NOMO-1 (cell line): ENCODE results near the gene LOXL1.

ENCODE experiments used
- DNase-seq, 2 experiments: peaks; one replicate each; lab custom pipeline; 2025; ENCODE audit not compliant: unreplicated experiment in 2 of 2; lab: John Stamatoyannopoulos, UW

Gene LOXL1

GRCh38 chr15:73921254-73921925 lies 4.9 kb upstream of the LOXL1 start:
- no peak for DNase-seq

DNA sequence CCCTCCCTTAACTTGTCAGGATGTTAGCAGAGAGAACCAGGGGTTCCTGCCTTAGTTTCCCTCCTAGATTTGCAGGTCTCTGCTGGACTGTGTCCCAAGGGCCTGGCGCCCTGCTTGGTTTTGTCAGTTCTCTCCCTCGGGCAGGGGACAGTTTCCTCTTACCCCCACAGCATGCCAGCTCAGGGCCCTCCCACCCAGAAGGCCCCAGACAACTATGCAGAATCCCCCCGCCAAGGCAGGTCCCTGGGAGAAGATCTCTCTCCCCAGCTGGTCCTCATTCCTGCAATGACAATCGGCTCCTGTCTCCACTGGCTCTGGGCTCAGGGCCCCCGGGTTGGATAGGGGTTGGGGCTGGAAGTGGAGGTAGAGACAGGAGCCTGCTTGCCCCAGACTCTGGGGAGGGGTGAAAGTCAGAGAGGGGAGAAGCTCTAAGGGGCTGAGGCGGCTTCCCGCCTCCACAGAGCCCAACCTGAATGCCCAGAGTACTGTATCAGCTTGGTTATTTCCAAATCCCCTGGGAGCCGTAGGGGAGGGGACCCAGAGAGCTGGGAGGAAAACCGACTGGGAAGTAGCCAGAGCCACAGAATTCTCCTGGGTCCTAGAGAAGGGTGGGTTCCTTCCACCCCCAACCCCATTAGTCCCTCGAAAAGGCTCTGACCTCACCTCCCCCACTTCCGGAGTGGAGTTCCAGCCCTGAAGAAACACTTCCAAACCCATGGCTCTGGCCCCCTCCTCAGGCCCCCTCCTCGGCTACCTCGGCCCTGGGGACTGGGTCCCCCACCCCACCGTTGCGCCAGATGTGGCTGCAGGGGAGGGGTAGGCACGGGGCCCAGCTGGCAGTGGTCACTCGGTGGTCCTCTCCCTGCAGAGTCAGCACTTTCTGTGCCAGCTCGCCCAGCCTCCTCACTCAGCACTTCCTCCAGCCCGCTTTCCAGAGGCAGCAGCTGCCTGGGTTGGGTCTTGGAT lies 3.8 kb upstream of the LOXL1 start:
- no peak for DNase-seq

DNA sequence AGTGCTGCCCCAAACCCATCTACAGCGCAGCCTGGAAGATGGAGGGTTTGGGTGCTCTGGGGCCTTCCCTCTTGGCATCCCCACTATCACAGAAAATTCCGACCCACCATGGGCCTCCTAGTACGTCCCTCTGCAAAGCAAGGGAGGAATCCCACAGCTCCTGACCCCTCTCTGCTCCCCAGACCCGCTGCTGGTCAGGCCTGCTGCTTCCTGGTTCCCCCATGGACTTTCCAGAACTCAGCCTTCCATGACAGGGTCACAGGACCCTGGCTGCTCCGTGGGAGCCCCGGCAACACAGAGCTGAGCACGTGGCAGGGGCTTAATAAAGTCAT lies 3.1 kb upstream of the LOXL1 start:
- DNase-seq = no peak

DNA sequence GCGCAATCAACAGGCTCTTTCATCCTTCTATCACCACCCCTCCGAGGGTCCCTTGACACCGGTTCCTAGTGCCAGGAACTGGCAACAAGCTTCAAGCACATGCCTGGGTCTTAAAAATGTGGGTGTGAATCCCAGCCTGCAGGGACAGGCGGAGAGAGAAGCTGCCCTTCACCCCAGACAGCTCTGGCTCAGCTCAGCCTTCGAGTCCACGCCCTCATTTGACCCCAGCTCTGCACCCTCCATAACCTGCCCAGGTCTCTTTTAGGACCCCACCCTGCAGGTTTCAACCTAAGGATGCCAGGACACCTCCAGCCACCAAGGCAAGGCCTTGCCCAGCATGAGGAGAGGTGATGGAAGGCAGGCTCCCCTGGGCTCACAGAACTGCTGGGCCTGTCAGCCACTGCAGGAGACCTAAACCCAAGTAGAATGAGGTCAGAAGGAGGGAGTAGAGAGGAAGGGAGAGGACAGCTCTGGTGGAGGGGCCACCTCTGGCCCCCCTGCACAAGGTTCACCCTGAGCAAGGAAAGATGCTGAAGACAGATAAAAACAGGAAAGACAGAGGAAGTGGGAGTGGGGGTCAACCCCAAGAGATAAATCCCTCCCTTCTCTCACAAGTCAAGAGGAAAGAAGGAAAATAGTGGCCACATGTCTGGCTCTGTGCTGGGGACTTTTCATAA lies 2.6 kb upstream of the LOXL1 start:
- no peak for DNase-seq

DNA sequence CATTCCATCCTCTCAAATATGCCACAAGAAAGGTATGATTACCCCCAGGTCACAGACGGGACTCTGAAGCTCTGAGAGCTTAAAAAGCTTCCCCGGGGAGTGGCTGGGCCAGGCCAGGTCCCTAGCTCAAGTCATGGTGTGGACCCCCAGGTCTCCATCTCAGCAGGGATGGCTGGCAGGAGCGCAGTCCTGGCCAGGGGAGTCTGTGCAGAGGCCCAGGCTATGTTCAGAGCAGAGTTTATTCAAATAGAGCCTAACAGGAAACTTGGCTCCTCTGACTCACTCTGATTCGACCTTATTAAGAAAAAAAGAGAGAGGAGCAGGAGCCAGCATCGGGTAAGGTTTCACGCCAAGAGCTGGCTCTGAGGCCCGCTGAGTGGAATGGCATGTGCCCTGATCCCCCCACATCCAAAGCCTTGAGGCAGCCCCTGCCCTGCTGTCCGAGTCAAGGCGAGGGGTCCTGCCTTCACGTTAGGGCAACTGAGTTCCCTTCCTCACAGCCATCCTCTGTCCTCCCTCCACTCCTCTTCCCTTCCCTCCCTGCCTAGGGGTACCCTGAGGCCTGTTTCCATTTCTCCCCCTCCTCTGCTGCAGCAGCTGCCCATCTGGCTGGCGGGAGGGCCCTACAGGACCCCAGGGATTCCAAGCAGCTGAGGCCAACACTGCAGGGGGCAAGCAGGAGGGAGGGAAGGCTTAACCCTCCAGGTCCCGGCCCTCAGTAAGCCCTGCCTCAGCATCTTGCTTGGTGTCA lies 1.9 kb upstream of the LOXL1 start:
- peak in 1 of 2 experiments; percentile 19 for DNase-seq

DNA sequence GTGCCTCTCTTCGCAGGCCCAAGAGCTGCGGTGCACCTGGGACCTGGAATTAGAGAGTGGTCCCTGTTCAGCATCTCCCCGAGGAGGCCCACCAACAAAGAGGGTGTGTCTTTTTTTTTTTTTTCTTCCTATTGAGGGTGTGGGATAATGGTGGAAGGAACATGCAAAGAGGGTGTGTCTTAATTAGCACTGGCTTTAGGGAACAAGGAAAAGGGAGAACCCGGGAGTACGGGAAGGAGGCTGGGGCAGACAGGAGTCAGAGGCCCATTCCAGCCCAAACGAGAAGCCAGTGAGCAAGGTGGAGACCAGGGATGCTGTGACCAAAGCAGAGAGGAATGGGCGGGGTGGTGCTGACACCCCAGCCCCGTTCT lies 429 bp upstream of the LOXL1 start:
- no peak for DNase-seq

DNA sequence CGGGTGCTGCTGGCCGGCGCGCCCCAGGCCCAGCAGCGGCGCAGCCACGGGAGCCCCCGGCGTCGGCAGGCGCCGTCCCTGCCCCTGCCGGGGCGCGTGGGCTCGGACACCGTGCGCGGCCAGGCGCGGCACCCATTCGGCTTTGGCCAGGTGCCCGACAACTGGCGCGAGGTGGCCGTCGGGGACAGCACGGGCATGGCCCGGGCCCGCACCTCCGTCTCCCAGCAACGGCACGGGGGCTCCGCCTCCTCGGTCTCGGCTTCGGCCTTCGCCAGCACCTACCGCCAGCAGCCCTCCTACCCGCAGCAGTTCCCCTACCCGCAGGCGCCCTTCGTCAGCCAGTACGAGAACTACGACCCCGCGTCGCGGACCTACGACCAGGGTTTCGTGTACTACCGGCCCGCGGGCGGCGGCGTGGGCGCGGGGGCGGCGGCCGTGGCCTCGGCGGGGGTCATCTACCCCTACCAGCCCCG lies 777 bp downstream of the LOXL1 start:
- DNase-seq = no peak

DNA sequence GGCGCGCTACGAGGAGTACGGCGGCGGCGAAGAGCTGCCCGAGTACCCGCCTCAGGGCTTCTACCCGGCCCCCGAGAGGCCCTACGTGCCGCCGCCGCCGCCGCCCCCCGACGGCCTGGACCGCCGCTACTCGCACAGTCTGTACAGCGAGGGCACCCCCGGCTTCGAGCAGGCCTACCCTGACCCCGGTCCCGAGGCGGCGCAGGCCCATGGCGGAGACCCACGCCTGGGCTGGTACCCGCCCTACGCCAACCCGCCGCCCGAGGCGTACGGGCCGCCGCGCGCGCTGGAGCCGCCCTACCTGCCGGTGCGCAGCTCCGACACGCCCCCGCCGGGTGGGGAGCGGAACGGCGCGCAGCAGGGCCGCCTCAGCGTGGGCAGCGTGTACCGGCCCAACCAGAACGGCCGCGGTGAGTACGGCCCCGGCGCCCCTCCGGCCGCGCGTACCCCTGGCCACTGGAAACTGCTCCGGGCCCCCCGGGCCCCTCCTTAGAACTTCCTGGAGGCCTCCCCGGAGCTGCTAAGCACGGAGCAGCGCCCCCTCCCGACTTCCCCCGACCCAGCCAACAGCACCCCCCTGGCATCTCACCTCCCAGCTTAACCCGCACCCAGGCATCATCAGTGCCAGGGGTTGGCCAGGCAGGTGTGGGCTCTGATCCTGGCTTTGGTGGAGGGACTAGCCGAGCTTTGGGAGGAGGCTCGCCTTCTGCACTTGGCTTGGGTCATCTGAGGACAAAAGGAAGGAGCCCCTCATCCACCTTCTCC lies 1.4 kb downstream of the LOXL1 start:
- DNase-seq = peak; percentile 32 to 49

- no peak for DNase-seq
These were observed 1.9 kb downstream of the LOXL1 start for GRCh38 chr15:73928241-73928579.

DNA sequence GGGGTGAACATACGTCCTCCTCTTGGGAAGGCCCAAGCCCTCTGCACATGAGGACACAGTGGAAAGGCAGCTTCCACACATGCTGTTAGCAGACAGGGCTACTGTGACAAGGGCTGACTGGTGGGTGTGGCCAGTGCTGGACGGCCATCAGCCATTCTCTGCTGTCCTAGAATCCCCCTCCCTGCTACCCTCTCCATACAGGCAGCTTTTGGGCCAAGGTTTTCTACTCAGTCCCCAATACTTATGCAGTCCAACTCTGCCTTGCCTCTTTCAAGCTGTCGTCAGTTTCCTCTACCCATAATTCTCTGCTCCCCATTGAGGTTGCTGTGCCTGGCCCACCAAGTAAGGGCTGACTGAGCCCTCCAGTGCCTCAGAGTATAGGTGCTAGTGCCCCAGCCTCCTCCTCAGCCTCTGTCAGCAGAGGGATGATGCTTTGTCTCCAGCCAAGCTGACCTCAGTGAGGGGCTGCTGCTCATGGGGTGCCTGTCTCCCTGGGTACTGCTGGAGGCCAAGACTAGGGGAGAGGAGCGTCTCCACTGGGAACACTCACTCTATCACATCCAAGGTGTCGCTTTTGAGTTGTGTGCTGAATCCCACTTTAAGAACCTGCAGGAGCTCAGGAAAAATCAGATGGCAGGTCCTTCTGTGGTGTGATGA lies 2.8 kb downstream of the LOXL1 start:
- DNase-seq = no peak

GRCh38 chr15:73930371-73930770 lies 4.1 kb downstream of the LOXL1 start:
- no peak for DNase-seq

- no peak for DNase-seq
These were observed 4.6 kb downstream of the LOXL1 start for GRCh38 chr15:73930790-73931281.

GRCh38 chr15:73931441-73931840 lies 5.2 kb downstream of the LOXL1 start:
- no peak for DNase-seq

DNA sequence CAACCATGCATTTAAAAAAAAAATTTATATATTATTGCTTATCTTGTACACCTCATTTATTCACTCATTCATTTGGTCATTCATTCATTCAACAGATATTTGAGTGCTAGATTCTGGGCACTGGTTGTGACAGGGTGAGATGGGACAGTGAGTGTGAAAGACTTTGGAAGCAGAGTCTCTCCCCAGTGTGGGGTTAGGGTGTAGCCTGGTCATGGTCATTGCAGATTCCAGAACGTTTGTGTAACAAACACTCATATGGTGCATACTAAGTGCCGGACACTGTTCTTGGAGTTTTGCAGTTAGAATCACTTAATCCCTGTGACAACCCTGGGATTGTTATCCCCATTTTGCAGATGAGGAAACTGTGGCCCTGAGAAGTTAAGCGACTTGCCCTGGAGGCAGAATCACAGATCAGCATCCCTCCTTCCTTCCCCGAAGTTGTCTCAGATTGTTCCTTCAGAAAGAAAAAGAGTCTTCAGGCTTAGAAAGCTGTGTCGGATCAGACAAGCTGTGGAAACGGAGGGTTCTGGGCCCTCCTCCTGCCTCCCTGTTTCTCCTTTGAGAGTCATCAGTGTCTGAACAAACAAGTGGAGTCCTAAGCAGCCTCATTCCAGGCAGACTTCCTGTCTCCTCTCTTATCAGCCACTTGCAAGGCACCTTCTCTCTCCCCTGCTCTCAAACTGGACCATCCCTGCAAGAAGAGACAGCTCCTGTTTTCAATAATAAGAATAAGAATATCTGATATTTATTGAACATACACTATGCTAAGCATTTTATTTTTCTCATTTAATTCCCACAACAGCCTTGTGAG lies 6.3 kb downstream of the LOXL1 start:
- no peak for DNase-seq

DNA sequence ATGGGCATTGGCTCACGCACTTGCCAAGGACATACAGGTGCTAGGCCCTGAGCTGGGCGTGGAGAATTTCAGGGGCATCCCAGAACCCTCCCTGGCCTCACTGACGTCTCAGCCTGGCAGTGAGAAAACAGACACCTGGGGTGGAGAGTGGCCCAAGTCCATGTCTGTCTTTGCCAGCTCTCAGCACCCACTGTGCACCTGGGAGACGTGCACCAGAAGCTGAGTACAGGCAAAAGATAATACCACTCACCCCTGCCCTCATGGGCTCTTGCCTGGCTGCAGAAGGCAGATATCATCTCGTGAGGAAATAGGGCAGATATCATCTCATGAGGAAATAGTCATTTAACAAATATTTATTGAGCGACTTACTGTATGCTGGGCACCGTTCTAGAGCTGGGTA lies 8.0 kb downstream of the LOXL1 start:
- no peak for DNase-seq

GRCh38 chr15:73935547-73935946 lies 9.3 kb downstream of the LOXL1 start:
- DNase-seq = no peak

GRCh38 chr15:73936181-73936580 lies 9.9 kb downstream of the LOXL1 start:
- no peak for DNase-seq

DNA sequence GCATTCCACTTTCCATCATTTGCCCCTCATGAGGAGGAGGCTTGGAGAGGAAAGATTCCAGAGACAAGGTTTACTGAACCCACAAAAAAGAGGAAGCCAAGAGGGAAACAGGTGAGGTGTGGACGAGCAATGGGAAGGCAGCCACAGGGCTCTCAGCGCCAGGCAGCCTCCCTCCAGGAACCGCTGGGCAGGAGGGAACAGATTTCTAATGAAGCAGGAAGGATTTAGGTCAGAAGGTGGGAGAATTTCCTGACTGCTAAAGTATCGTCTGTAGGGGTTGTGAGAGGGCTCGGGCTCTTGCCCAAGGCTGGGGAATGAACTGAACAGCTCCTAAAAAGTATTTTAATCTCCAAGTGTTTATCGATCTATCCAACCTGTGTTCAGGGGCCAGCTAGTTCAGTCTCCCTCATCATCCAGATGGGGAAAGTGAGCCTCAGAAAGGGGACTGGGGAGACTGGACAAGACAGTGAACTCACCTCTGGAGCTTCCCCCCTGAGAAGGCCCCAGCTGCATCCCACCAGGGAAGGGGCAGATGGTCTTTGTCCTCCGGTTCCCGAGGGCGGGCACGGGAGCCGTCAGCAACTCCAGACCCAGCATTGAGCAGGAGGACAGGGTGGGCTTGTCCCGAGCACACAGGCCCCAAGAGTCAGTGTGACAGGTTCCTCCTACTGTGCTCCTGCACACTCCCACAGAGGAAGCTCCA lies 10.5 kb downstream of the LOXL1 start:
- no peak for DNase-seq
